Measurements from ENCODE around the gene EID2. TPM values are rescaled to one million over a fixed set of nuclear protein-coding genes. Genes with fewer than 3 reads are reported as not detected.

EID2 gene
- polyA plus RNA-seq, 2 donors, result 11.6 to 16.7 TPM

DNA sequence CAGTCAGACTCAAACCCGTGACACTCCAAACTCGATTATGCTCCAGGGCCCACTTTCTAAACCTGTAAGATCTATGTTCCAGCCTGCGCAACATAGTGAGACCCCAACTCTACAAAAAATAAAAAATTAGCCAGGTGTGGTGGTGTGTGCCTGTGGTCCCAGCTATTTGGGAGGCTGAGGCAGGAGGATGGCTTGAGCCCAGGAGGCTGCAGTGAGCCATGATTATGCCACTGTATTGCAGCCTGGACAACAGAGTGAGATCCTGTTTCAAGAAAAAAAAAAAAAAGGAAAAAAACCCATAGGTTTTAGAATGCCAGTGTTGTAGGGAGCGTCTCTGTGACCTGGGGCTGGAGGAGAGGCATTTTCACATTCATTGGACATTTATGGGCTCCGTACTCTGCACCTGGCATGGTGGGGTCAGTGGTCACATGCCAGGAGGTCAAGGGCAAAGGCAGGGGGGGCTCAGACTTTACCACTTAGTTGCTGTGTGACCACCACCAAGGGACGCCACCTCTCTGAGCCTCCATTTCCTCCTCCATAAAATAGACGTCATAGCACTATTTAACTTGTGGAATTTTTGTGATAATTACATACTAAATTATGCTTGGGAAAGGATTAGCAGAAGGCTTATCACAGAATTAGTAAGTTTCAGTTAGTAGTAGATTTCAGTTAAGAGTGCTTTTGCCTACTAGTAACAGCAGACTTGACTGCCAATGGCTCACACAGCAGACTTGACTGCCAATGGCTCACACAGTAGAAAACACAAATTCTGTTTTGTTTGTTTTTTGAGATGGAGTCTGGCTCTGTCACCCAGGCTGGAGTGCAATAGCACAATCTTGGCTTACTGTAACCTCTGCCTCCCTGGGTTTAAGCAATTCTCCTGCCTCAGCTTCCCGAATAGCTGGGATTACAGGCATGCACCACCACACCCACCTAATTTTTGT, 19.1 kb downstream of the EID2 start:
- Histone ChIP-seq H3K27ac (ENCODE audit: low read depth in 2 of 2, low read length in 1 of 2) (no peak overlapping the region), H3K4me3 (ENCODE audit: low read depth in 1 of 2, low read length in 2 of 2) (no peak overlapping the region), H3K36me3 (ENCODE audit: control insufficient read depth in 2 of 2, insufficient read depth in 2 of 2, low read length in 1 of 2) (no peaks in the 10 kb centered on the region), H3K4me1 (ENCODE audit: control insufficient read depth in 2 of 2, insufficient read depth in 2 of 2, low read length in 1 of 2) (no peaks in the 10 kb centered on the region), H3K9me3 (ENCODE audit: control insufficient read depth in 2 of 2, insufficient read depth in 1 of 2, low read depth in 1 of 2, low read length in 1 of 2) (no peaks in the 10 kb centered on the region), H3K27me3 (ENCODE audit: control insufficient read depth in 1 of 2, insufficient read depth in 2 of 2, low read length in 2 of 2) (peaks cover 0 to 6% of the 10 kb centered on the region in 2 donors)
- WGBS, 2 donors, result 79 to 89% methylated on average over 8 of the region's 8 CpGs

DNA sequence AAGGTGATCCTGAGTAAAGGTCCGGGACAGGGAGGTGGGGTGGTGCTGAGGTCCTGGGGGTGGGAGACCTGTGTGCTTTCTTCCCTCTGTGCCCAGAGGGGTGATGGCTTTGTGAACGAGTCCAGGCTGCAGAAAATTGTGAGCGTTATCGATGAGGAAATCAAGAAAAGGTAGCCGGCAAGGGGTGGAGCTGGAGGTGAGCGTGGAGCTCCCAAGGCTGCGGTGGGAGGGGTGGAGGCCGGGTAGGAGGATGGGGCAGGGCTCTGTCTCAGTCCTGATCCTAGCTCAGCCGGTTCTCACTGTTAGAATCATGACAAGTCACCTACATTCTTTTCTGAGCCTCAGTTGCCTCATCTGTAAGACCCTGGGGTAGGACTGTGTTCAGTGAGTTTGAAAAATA, 21.0 kb downstream of the EID2 start:
- 52 to 62% methylated on average over 9 of the region's 9 CpGs for WGBS, 2 donors

DNA sequence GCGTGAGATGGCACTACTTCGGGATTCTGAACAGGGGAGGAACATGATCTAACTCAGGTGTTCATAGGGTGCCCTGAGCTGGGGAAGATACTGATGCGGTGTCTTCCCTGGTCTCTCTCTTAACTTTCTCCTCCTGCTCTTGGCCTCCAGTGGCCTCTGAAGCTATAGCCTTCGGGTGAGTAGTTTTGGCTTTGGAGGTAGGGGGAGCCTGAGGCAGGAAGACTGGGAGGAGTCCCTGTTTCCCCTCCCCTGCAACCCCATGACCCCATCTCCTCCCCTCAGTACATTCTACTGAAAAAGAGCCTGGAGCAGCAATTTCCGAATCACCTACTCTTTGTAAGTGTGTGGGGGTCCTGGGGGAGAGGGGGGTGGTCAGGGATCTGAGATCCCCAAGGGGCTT, 21.5 kb downstream of the EID2 start:
- Histone ChIP-seq H3K27me3 (ENCODE audit: control insufficient read depth in 1 of 2, insufficient read depth in 2 of 2, low read length in 2 of 2) (peaks cover 0 to 25% of the 10 kb centered on the region in 2 donors), H3K36me3 (ENCODE audit: control insufficient read depth in 2 of 2, insufficient read depth in 2 of 2, low read length in 1 of 2) (no peaks in the 10 kb centered on the region), H3K27ac (ENCODE audit: low read depth in 2 of 2, low read length in 1 of 2) (no peak overlapping the region), H3K4me1 (ENCODE audit: control insufficient read depth in 2 of 2, insufficient read depth in 2 of 2, low read length in 1 of 2) (peaks cover 6 to 11% of the 10 kb centered on the region in 2 donors), H3K9me3 (ENCODE audit: control insufficient read depth in 2 of 2, insufficient read depth in 1 of 2, low read depth in 1 of 2, low read length in 1 of 2) (peaks cover 0 to 2% of the 10 kb centered on the region in 2 donors), H3K4me3 (ENCODE audit: low read depth in 1 of 2, low read length in 2 of 2) (no peak overlapping the region)
- WGBS, 2 donors, result 40 to 44% methylated on average over 5 of the region's 5 CpGs

More for the DNA sequence above, 21.0 kb downstream of the EID2 start:
- H3K27me3 ChIP-seq (ENCODE audit: control insufficient read depth in 1 of 2, insufficient read depth in 2 of 2, low read length in 2 of 2), result peaks cover 0 to 22% of the 10 kb centered on the region in 2 donors
- no peak overlapping the region for H3K4me3 ChIP-seq (ENCODE audit: low read depth in 1 of 2, low read length in 2 of 2)
- H3K4me1 ChIP-seq (ENCODE audit: control insufficient read depth in 2 of 2, insufficient read depth in 2 of 2, low read length in 1 of 2), result peaks cover 6 to 11% of the 10 kb centered on the region in 2 donors
- H3K27ac ChIP-seq (ENCODE audit: low read depth in 2 of 2, low read length in 1 of 2), result no peak overlapping the region
- no peaks in the 10 kb centered on the region for H3K36me3 ChIP-seq (ENCODE audit: control insufficient read depth in 2 of 2, insufficient read depth in 2 of 2, low read length in 1 of 2)
- H3K9me3 ChIP-seq (ENCODE audit: control insufficient read depth in 2 of 2, insufficient read depth in 1 of 2, low read depth in 1 of 2, low read length in 1 of 2), result peaks cover 0 to 2% of the 10 kb centered on the region in 2 donors

DNA sequence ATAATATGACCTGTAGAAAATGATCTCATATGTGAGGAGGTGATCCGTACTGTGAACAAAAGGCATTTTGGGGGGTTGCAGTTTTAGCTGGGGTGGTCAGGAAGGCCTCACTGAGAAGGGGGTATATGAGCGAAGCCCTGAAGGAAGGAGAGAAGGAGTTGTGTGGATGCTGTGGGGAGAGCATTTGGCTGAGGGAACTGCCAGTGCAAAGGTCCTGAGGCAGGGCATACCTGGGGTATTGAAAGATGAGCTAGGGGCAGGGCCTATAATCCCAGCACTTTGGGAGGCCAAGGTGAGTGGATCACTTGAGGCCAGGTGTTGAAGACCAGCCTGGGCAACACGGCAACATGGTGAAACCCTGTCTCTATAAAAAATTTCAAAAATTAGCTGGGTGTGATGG, 22.5 kb downstream of the EID2 start:
- Histone ChIP-seq H3K36me3 (ENCODE audit: control insufficient read depth in 2 of 2, insufficient read depth in 2 of 2, low read length in 1 of 2) (no peaks in the 10 kb centered on the region), H3K4me1 (ENCODE audit: control insufficient read depth in 2 of 2, insufficient read depth in 2 of 2, low read length in 1 of 2) (peaks cover 6 to 11% of the 10 kb centered on the region in 2 donors), H3K27me3 (ENCODE audit: control insufficient read depth in 1 of 2, insufficient read depth in 2 of 2, low read length in 2 of 2) (peaks cover 0 to 25% of the 10 kb centered on the region in 2 donors), H3K4me3 (ENCODE audit: low read depth in 1 of 2, low read length in 2 of 2) (no peak overlapping the region), H3K27ac (ENCODE audit: low read depth in 2 of 2, low read length in 1 of 2) (no peak overlapping the region), H3K9me3 (ENCODE audit: control insufficient read depth in 2 of 2, insufficient read depth in 1 of 2, low read depth in 1 of 2, low read length in 1 of 2) (peaks cover 0 to 2% of the 10 kb centered on the region in 2 donors)
- WGBS, 2 donors, result 78 to 79% methylated on average over 3 of the region's 3 CpGs

DNA sequence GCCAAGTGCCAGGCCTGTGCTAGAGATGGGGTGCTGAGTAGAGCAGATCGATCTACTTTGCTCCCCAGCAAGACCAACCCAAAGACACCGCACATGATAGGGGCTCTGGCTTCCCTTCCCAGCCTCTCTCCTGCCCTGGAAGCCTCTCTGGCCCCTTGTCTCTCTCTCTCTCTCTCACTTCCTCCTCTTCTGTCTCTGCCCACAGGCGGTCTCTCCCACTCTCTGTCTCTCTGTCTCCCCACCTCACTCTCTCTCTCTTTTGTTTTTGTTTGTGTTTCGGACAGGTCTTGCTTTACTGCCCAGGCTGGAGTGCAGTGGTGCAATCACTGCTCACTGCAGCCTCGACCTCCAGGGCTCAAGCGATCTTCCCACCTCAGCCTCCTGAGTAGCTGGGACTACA, 23.7 kb downstream of the EID2 start:
- Histone ChIP-seq H3K9me3 (ENCODE audit: control insufficient read depth in 2 of 2, insufficient read depth in 1 of 2, low read depth in 1 of 2, low read length in 1 of 2) (peaks cover 0 to 2% of the 10 kb centered on the region in 2 donors), H3K4me3 (ENCODE audit: low read depth in 1 of 2, low read length in 2 of 2) (no peak overlapping the region), H3K36me3 (ENCODE audit: control insufficient read depth in 2 of 2, insufficient read depth in 2 of 2, low read length in 1 of 2) (no peaks in the 10 kb centered on the region), H3K4me1 (ENCODE audit: control insufficient read depth in 2 of 2, insufficient read depth in 2 of 2, low read length in 1 of 2) (peaks cover 6 to 11% of the 10 kb centered on the region in 2 donors), H3K27ac (ENCODE audit: low read depth in 2 of 2, low read length in 1 of 2) (no peak overlapping the region), H3K27me3 (ENCODE audit: control insufficient read depth in 1 of 2, insufficient read depth in 2 of 2, low read length in 2 of 2) (peaks cover 0 to 25% of the 10 kb centered on the region in 2 donors)
- WGBS, 2 donors, result 53 to 58% methylated on average over 6 of the region's 6 CpGs

DNA sequence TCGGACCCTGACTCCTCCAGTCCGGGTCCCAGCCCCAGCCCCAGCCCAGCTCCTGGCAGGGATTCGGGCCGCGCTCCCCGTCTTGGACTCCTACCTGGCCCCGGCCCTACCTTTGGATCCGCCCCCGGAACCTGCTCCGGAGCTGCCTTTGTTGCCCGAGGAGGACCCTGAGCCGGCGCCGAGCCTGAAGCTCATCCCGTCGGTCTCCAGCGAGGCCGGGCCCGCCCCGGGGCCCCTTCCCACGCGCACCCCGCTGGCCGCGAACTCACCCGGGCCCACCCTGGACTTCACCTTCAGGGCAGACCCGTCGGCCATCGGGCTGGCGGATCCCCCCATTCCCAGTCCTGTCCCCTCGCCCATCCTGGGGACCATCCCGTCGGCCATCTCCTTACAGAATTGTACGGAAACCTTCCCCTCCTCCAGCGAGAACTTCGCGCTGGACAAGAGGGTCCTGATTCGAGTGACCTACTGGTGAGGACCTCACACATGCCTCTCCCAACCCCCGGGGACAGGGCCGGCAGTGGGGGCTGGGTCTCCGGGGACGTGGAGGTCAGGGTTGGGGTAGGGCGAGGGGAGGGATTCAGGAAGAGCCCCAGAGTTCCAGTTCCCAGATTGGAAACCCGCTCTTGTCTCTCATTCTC, 24.3 kb downstream of the EID2 start:
- no peak overlapping the region for H3K27ac ChIP-seq (ENCODE audit: low read depth in 2 of 2, low read length in 1 of 2)
- H3K4me1 ChIP-seq (ENCODE audit: control insufficient read depth in 2 of 2, insufficient read depth in 2 of 2, low read length in 1 of 2), result peaks cover 6 to 11% of the 10 kb centered on the region in 2 donors
- peaks cover 0 to 25% of the 10 kb centered on the region in 2 donors for H3K27me3 ChIP-seq (ENCODE audit: control insufficient read depth in 1 of 2, insufficient read depth in 2 of 2, low read length in 2 of 2)
- peaks cover 0 to 2% of the 10 kb centered on the region in 2 donors for H3K9me3 ChIP-seq (ENCODE audit: control insufficient read depth in 2 of 2, insufficient read depth in 1 of 2, low read depth in 1 of 2, low read length in 1 of 2)
- WGBS, 2 donors, result 3 to 4% methylated on average over 44 of the region's 44 CpGs
- no peaks in the 10 kb centered on the region for H3K36me3 ChIP-seq (ENCODE audit: control insufficient read depth in 2 of 2, insufficient read depth in 2 of 2, low read length in 1 of 2)
- H3K4me3 ChIP-seq (ENCODE audit: low read depth in 1 of 2, low read length in 2 of 2), result peak overlapping the region; percentile 14 to 30

DNA sequence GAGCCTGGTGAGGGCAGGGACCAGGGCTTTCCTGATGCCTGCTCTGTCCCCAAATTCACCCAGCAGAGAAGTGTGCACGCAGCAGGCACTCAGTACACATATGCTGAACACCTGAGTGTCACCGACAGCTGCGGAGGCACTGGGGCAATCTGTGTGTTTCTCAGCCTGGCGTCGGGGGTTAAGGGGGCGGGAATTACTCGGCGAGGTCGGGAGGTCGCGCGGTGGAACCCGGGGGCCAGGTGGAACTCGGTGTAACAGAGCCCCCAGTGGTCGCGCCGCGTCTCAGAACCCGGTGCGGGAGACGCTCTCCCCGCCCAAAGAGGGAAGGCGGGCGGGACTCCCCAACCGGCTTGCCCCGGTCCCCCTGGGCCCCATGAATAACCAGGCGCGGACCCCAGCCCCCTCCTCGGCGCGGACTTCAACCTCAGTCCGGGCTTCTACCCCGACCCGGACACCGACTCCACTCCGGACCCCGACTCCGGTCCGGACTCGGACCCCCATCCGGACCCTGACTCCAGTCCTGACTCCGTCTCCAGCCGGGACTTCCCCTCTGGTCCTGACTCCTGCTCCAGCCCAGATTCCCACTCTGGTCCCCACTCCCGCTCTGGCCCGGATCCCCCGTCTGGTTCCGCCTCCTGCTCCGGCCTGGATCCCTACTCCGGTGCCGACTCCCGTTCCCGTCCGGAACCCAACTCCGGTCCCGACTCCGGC, 25.0 kb downstream of the EID2 start, which contains the start of gene SELENOV:
SELENOV (plus strand) TSS at position 300 of the 711 bp plus-strand sequence; CDS start at position 374, 74 bp downstream.
- Histone ChIP-seq H3K4me1 (ENCODE audit: control insufficient read depth in 2 of 2, insufficient read depth in 2 of 2, low read length in 1 of 2) (peaks cover 6 to 11% of the 10 kb centered on the region in 2 donors), H3K9me3 (ENCODE audit: control insufficient read depth in 2 of 2, insufficient read depth in 1 of 2, low read depth in 1 of 2, low read length in 1 of 2) (peaks cover 0 to 2% of the 10 kb centered on the region in 2 donors), H3K4me3 (ENCODE audit: low read depth in 1 of 2, low read length in 2 of 2) (peak within 1 kb of the TSS; percentile 14 to 30), H3K27me3 (ENCODE audit: control insufficient read depth in 1 of 2, insufficient read depth in 2 of 2, low read length in 2 of 2) (peaks cover 0 to 25% of the 10 kb centered on the region in 2 donors), H3K36me3 (ENCODE audit: control insufficient read depth in 2 of 2, insufficient read depth in 2 of 2, low read length in 1 of 2) (no peaks in the 10 kb centered on the region), H3K27ac (ENCODE audit: low read depth in 2 of 2, low read length in 1 of 2) (no peak within 1 kb of the TSS)
- WGBS, 2 donors, result 2% methylated on average over 53 to 56 of the region's 56 CpGs

DNA sequence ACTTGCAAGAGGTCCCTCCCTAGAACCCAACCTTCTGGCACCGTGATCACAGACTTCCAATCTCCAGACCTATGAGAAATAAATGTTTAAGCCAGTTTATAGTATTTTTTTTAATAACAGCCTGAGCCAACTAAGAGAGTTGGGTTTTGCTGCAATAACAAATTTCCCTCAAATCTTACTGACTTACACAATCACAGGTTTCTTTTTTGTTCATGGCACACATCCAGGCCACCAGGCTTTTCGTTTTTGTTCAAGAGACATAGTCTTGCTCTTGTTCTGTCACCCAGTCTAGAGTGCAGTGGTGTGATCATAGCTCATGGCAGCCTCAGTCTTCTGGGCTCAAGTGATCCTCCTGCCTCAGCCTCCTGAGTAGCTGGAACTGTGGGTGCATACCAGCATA, 27.0 kb downstream of the EID2 start:
- 53% methylated on average over 2 of the region's 2 CpGs for WGBS, 2 donors
- no peak overlapping the region for H3K27ac ChIP-seq (ENCODE audit: low read depth in 2 of 2, low read length in 1 of 2)
- peaks cover 0 to 2% of the 10 kb centered on the region in 2 donors for H3K9me3 ChIP-seq (ENCODE audit: control insufficient read depth in 2 of 2, insufficient read depth in 1 of 2, low read depth in 1 of 2, low read length in 1 of 2)
- H3K4me1 ChIP-seq (ENCODE audit: control insufficient read depth in 2 of 2, insufficient read depth in 2 of 2, low read length in 1 of 2), result peaks cover 6 to 11% of the 10 kb centered on the region in 2 donors
- no peak overlapping the region for H3K4me3 ChIP-seq (ENCODE audit: low read depth in 1 of 2, low read length in 2 of 2)
- H3K27me3 ChIP-seq (ENCODE audit: control insufficient read depth in 1 of 2, insufficient read depth in 2 of 2, low read length in 2 of 2), result peaks cover 0 to 33% of the 10 kb centered on the region in 2 donors
- no peaks in the 10 kb centered on the region for H3K36me3 ChIP-seq (ENCODE audit: control insufficient read depth in 2 of 2, insufficient read depth in 2 of 2, low read length in 1 of 2)

DNA sequence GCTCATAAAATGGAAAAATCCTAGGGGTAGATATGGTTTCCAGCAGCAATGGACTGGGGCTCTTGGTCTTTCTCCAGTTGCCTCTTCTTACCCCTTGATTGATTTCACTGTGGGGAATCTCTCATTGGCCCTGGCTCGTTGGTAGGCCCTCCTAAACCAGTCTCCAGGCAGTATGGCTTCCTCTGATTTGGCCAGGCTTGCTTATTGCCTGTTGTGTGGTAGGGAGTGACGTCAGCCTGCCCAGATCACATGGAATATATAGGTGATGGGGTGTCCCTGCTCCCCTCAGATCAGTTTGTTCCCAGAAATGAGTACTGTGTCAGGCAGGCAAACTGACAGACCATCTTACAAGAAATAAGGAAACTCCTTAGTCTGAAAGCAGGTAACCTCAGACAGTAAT, 30.7 kb downstream of the EID2 start:
- WGBS, 2 donors, result 52 to 56% methylated on average over 2 of the region's 2 CpGs
- Histone ChIP-seq H3K27ac (ENCODE audit: low read depth in 2 of 2, low read length in 1 of 2) (no peak overlapping the region), H3K27me3 (ENCODE audit: control insufficient read depth in 1 of 2, insufficient read depth in 2 of 2, low read length in 2 of 2) (peaks cover 0 to 20% of the 10 kb centered on the region in 2 donors), H3K4me1 (ENCODE audit: control insufficient read depth in 2 of 2, insufficient read depth in 2 of 2, low read length in 1 of 2) (peaks cover 7 to 10% of the 10 kb centered on the region in 2 donors), H3K36me3 (ENCODE audit: control insufficient read depth in 2 of 2, insufficient read depth in 2 of 2, low read length in 1 of 2) (no peaks in the 10 kb centered on the region), H3K4me3 (ENCODE audit: low read depth in 1 of 2, low read length in 2 of 2) (no peak overlapping the region), H3K9me3 (ENCODE audit: control insufficient read depth in 2 of 2, insufficient read depth in 1 of 2, low read depth in 1 of 2, low read length in 1 of 2) (peaks cover 0 to 2% of the 10 kb centered on the region in 2 donors)

Data from esophagus (tissue), 2 donors.